ENCODE data around the gene MCCC1. TPM values are rescaled to one million over a fixed set of nuclear protein-coding genes. Genes with fewer than 3 reads are reported as not detected.

MCCC1 gene
- total RNA-seq, 1 donor from 2014 or later = 61.4 TPM

- ATAC-seq = no peak
- Histone ChIP-seq H3K4me3 (no peak overlapping the region), H3K36me3 (no peaks in the 10 kb centered on the region), H3K4me1 (peaks cover 21% of the 10 kb centered on the region), H3K9me3 (no peaks in the 10 kb centered on the region), H3K27me3 (no peaks in the 10 kb centered on the region), H3K27ac (no peak overlapping the region)
- intact Hi-C loops (cut with DNase I) = no loop called here
- no peak for TF ChIP-seq CTCF (IDR thresholded peaks at IDR 0.05)
- DNase-seq = no peak
Observed at GRCh38 chr3:182970811-182971418, 128.4 kb downstream of the MCCC1 start.

GRCh38 chr3:182969853-182970252, 129.4 kb downstream of the MCCC1 start:
- intact Hi-C loops (cut with DNase I) = no loop called here
- Histone ChIP-seq H3K36me3 (no peaks in the 10 kb centered on the region), H3K27me3 (no peaks in the 10 kb centered on the region), H3K9me3 (no peaks in the 10 kb centered on the region), H3K4me3 (no peak overlapping the region), H3K4me1 (peaks cover 21% of the 10 kb centered on the region), H3K27ac (no peak overlapping the region)
- DNase-seq = no peak
- no peak for TF ChIP-seq CTCF (IDR thresholded peaks at IDR 0.05)
- no peak for ATAC-seq

GRCh38 chr3:182969277-182969676, 130.0 kb downstream of the MCCC1 start:
- no peak for TF ChIP-seq CTCF (IDR thresholded peaks at IDR 0.05)
- H3K36me3 ChIP-seq = no peaks in the 10 kb centered on the region
- ATAC-seq (no peak), DNase-seq (no peak)
- H3K4me1 ChIP-seq = peaks cover 21% of the 10 kb centered on the region
- H3K9me3 ChIP-seq = no peaks in the 10 kb centered on the region
- no peak overlapping the region for H3K4me3 ChIP-seq
- no peak overlapping the region for H3K27ac ChIP-seq
- intact Hi-C loops (cut with DNase I) = no loop called here
- H3K27me3 ChIP-seq = no peaks in the 10 kb centered on the region

GRCh38 chr3:182967218-182968204, 131.8 kb downstream of the MCCC1 start:
- Histone ChIP-seq H3K36me3 (peaks cover 2% of the 10 kb centered on the region), H3K4me1 (peaks cover 23% of the 10 kb centered on the region), H3K9me3 (no peaks in the 10 kb centered on the region), H3K27me3 (no peaks in the 10 kb centered on the region), H3K4me3 (no peak overlapping the region), H3K27ac (no peak overlapping the region)
- ATAC-seq = no peak
- intact Hi-C loops (cut with DNase I) = no loop called here
- no peak for TF ChIP-seq CTCF (IDR thresholded peaks at IDR 0.05)
- DNase-seq = no peak

- Histone ChIP-seq H3K9me3 (no peaks in the 10 kb centered on the region), H3K27ac (no peak overlapping the region), H3K4me3 (no peak overlapping the region), H3K36me3 (peaks cover 13% of the 10 kb centered on the region), H3K27me3 (no peaks in the 10 kb centered on the region), H3K4me1 (peaks cover 25% of the 10 kb centered on the region)
- DNase-seq = no peak
- ATAC-seq = no peak
- TF ChIP-seq CTCF (IDR thresholded peaks at IDR 0.05) = no peak
- intact Hi-C loops (cut with DNase I) = no loop called here
Observed at GRCh38 chr3:182965861-182966366, 133.4 kb downstream of the MCCC1 start.

Other genes starting within 250 kb of the MCCC1 start
- gene DCUN1D1, start 119.0 kb downstream of the MCCC1 start, total RNA-seq = 49.9 TPM
- gene LAMP3, start 63.2 kb upstream of the MCCC1 start, total RNA-seq = 283 TPM
- 31.0 TPM for gene B3GNT5, start 153.8 kb upstream of the MCCC1 start, total RNA-seq

Data from upper lobe of right lung (tissue), 1 donor.